NT2/D1 (cell line): ENCODE measurements around the gene VPREB1.
"Not testable (repeated sequence)": the region's sequence is repeated elsewhere in the genome, so short reads cannot be mapped to it uniquely, and the experiment has no call there.

Experiments used
- SUZ12 ChIP-seq: IDR thresholded peaks from 2 replicates; pipeline ENCODE4 v1.6.1; 2011; ENCODE audit not compliant: insufficient read length, insufficient read depth; ENCODE audit errors: extremely low read depth
- YY1 ChIP-seq: IDR thresholded peaks from 2 replicates; pipeline ENCODE4 v1.6.1; 2011; ENCODE audit not compliant: insufficient read length, insufficient read depth

DNA sequence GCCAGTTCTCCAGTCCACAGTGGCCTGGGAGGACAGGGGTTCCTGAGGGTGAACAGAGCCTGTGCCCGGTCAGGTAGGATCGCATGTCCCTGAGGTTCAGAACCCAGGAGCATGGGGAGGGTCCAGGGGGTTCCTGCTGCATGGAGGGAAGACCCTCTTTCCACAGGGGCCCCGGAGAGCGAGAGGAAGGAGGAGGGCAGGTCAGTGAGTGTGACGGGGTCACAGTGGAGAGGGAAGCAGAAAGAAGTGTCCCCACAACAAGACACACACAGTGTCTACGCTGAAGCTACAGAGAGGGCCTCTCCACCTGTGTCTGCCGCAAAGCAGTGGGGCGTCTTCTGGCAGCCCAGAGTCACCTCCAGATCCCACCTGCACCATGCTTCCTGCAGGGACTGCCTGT lies 6.1 kb downstream of the VPREB1 start:
- TF ChIP-seq YY1, SUZ12: not testable (repeated sequence)
